DOHH2 (cell line): Measurements from ENCODE around the gene OR3A3.

Source experiments
- EZH2phosphoT487 ChIP-seq: fragments of 200-600 bp; sonication (generic); IDR thresholded peaks from 2 replicates; pipeline ENCODE4 v1.6.1; 2017; ENCODE audit warnings: borderline replicate concordance, mild to moderate bottlenecking, antibody characterized with exemption, low read length, moderate library complexity, mixed read lengths
- TF ChIP-seq, protein P1 (sequence below): fragments of 200-600 bp; sonication (generic); IDR thresholded peaks from one replicate; pipeline ENCODE4 v1.5.1; 2014; ENCODE audit warnings: antibody characterized with exemption, mild to moderate bottlenecking, low read depth, low read length; ENCODE audit not compliant: poor library complexity, severe bottlenecking

DNA sequence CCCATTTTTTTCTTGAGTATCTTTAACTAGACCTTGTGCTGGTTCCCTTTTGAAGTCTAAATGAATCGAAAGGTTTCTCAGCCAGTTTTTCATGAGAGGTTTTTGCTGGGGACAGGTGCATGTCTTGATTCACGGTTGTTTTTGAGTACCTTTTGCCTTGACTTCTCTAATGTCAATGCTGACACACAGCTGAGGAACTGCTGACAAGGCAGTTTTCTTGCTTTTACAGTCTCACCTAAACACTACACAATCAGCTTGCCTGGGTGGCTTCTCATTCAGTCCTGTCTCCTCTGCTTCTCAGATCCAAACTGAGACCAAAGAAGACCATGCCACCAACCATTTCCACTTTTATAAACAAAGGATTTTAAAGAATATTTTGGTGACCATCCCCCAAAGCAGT lies 7.1 kb downstream of the OR3A3 start:
- TF ChIP-seq, protein P1, sequence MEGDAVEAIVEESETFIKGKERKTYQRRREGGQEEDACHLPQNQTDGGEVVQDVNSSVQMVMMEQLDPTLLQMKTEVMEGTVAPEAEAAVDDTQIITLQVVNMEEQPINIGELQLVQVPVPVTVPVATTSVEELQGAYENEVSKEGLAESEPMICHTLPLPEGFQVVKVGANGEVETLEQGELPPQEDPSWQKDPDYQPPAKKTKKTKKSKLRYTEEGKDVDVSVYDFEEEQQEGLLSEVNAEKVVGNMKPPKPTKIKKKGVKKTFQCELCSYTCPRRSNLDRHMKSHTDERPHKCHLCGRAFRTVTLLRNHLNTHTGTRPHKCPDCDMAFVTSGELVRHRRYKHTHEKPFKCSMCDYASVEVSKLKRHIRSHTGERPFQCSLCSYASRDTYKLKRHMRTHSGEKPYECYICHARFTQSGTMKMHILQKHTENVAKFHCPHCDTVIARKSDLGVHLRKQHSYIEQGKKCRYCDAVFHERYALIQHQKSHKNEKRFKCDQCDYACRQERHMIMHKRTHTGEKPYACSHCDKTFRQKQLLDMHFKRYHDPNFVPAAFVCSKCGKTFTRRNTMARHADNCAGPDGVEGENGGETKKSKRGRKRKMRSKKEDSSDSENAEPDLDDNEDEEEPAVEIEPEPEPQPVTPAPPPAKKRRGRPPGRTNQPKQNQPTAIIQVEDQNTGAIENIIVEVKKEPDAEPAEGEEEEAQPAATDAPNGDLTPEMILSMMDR: no peak
- no peak for TF ChIP-seq EZH2phosphoT487
